Endothelial cell of umbilical vein (primary cell): ENCODE results near the gene MYEOV. TPM values are rescaled to one million over a fixed set of nuclear protein-coding genes. Genes with fewer than 3 reads are reported as not detected.

Experiments used
- BruUV-seq: library from RNA; stranded (reverse); fragments of 400-500 nt; replicated peaks from 2 replicates; lab custom pipeline; 2021; lab: Mats Ljungman, UMichigan
- CTCF ChIA-PET: fragments of 300-600, 350-600 bp; sonication (Branson Sonifier 250); formaldehyde crosslinking; loops from one replicate; lab custom pipeline; 2021; ENCODE audit warnings: antibody characterized with exemption, inconsistent platforms; lab: Charles Lee
- POLR2A ChIA-PET: fragments of 300-600, 350-600 bp; sonication (Branson Sonifier 250); formaldehyde crosslinking; loops from one replicate; lab custom pipeline; 2021; ENCODE audit warnings: antibody characterized with exemption, inconsistent platforms; lab: Charles Lee
- DNase-seq: peaks from one replicate; pipeline ENCODE4 v3.0.0-alpha.2; 2011; ENCODE audit warnings: low read depth, low spot score
- FAIRE-seq: peaks from 2 replicates; lab custom pipeline; 2011; peaks lifted over from hg19 to GRCh38; lab: Jason Lieb, UNC
- H2AFZ ChIP-seq: 2 replicates; pipeline ENCODE4 v1.6.0; 2012; ENCODE audit warnings: low read depth, low read length, control low read depth, inconsistent platforms
- H3K27ac ChIP-seq: 2 replicates; pipeline ENCODE4 v1.5.1; 2011; ENCODE audit warnings: low read depth, mild to moderate bottlenecking, control low read depth, low read length, moderate library complexity; ENCODE audit not compliant: insufficient read depth
- H3K27me3 ChIP-seq, 2 experiments: 2 replicates each; pipeline versions ENCODE4 v1.6.0 to v1.6.1; 2011; ENCODE audit warnings: low read length in 2 of 2, mixed read lengths in 1 of 2; ENCODE audit not compliant: control insufficient read depth in 2 of 2, insufficient read depth in 2 of 2
- H3K36me3 ChIP-seq, 2 experiments: 2 replicates in 1 of 2; 3 replicates in 1 of 2; pipeline ENCODE4 v1.5.1; 2011; ENCODE audit warnings: low read length in 2 of 2, mild to moderate bottlenecking in 1 of 2, moderate library complexity in 1 of 2; ENCODE audit not compliant: control insufficient read depth in 2 of 2, insufficient read depth in 2 of 2; ENCODE audit errors: extremely low read depth in 1 of 2
- H3K4me1 ChIP-seq: 3 replicates; pipeline ENCODE4 v1.5.1; 2011; ENCODE audit warnings: mild to moderate bottlenecking, low read length; ENCODE audit not compliant: control insufficient read depth, insufficient read depth; ENCODE audit errors: extremely low read depth
- H3K4me2 ChIP-seq: 2 replicates; pipeline ENCODE4 v1.6.1; 2011; ENCODE audit warnings: low read length, control low read depth, mixed read lengths; ENCODE audit not compliant: insufficient read depth
- H3K4me3 ChIP-seq, 3 experiments: fragments of 200-600 bp in 1 of 3; sonication (generic), shearing (Covaris generic) in 1 of 3; replicated peaks in 1 of 3; 2 replicates each; pipeline ENCODE4 v1.5.1; 2011 to 2016; ENCODE audit warnings: control low read depth in 3 of 3, low read length in 3 of 3, mild to moderate bottlenecking in 2 of 3, inconsistent platforms in 1 of 3, low read depth in 1 of 3, moderate library complexity in 1 of 3; ENCODE audit not compliant: insufficient read depth in 1 of 3
- H3K79me2 ChIP-seq: 2 replicates; pipeline ENCODE4 v1.6.0; 2012; ENCODE audit warnings: low read length, inconsistent platforms; ENCODE audit not compliant: control insufficient read depth, insufficient read depth
- H3K9ac ChIP-seq: replicated peaks from 2 replicates; pipeline ENCODE3; 2011; ENCODE audit warnings: low read length, control low read depth; ENCODE audit not compliant: insufficient read depth; ENCODE audit errors: extremely low read depth
- H3K9me1 ChIP-seq: replicated peaks from 3 replicates; pipeline ENCODE4 v1.6.0; 2011; ENCODE audit warnings: mild to moderate bottlenecking, low read length; ENCODE audit not compliant: control insufficient read depth, insufficient read depth; ENCODE audit errors: extremely low read depth
- H3K9me3 ChIP-seq: replicated peaks from 2 replicates; pipeline ENCODE4 v1.5.1; 2012; ENCODE audit warnings: low read length, inconsistent platforms; ENCODE audit not compliant: control insufficient read depth, insufficient read depth
- H4K20me1 ChIP-seq: replicated peaks from 2 replicates; pipeline ENCODE3; 2011; ENCODE audit warnings: mild to moderate bottlenecking, low read length; ENCODE audit not compliant: control insufficient read depth, insufficient read depth; ENCODE audit errors: extremely low read depth
- EZH2 ChIP-seq: IDR thresholded peaks from 2 replicates; pipeline ENCODE4 v1.6.1; 2012; ENCODE audit warnings: borderline replicate concordance, low read depth, mild to moderate bottlenecking, moderate library complexity, low read length, inconsistent platforms; ENCODE audit not compliant: severe bottlenecking
- FOS ChIP-seq: IDR thresholded peaks from 2 replicates; pipeline ENCODE4 v1.6.1; 2011; ENCODE audit warnings: mild to moderate bottlenecking, low read length, moderate library complexity, borderline replicate concordance; ENCODE audit not compliant: insufficient read depth
- GATA2 ChIP-seq: IDR thresholded peaks from 2 replicates; pipeline ENCODE4 v1.7.0; 2011; ENCODE audit warnings: low read depth, mild to moderate bottlenecking, moderate library complexity, mixed read lengths, low read length; ENCODE audit not compliant: insufficient read length, insufficient read depth
- JUN ChIP-seq: IDR thresholded peaks from 2 replicates; pipeline ENCODE4 v1.6.1; 2011; ENCODE audit warnings: borderline replicate concordance, low read depth; ENCODE audit not compliant: insufficient read length, insufficient read depth
- MYC ChIP-seq: IDR thresholded peaks from one replicate; pipeline ENCODE4 v1.6.1; 2011; ENCODE audit warnings: mild to moderate bottlenecking, low read depth, low read length
- POLR2A ChIP-seq: IDR thresholded peaks from 2 replicates; pipeline ENCODE4 v1.6.1; 2012; ENCODE audit warnings: low read depth, mild to moderate bottlenecking, control low read depth, low read length
- POLR2AphosphoS5 ChIP-seq: IDR thresholded peaks from 2 replicates; pipeline ENCODE4 v1.6.1; 2012; ENCODE audit warnings: low read depth, mild to moderate bottlenecking, control low read depth, low read length, moderate library complexity; ENCODE audit not compliant: insufficient read depth
- dilution Hi-C: fragments of 300-500 bp; cut with MboI; formaldehyde crosslinking; loops from one replicate; pipeline ENCODE4 v1.15.0; 2019; ENCODE audit warnings: low sequenced_read_pairs; ENCODE audit not compliant: extremely low pct_ligation_motif_present
- intact Hi-C: fragments of 100-400 bp; cut with micrococcal nuclease; formaldehyde crosslinking; loops from one replicate; pipeline ENCODE4 v1.10.0; 2022
- polyA plus RNA-seq, 4 experiments: library from polyadenylated mRNA; depleted of rRNA in 3 of 4; stranded (reverse) in 3 of 4; unstranded in 1 of 4; fragments of >200 nt; gene quantifications; 2 replicates each; pipeline versions ENCODE4 v1.2.1 to v1.2.3, GENCODE V29; 2011 to 2012; ENCODE audit warnings: missing spikeins in 1 of 4
- total RNA-seq: library from RNA; stranded (reverse); gene quantifications from 2 replicates; pipeline ENCODE4 v1.2.3, GENCODE V29; 2021
- TF ChIP-seq, protein P1 (sequence below), 2 donors: IDR thresholded peaks; 1 replicate in 1 of 2; 2 replicates in 1 of 2; pipeline ENCODE4 v1.5.1; 2011; ENCODE audit warnings: low read length in 2 of 2, mild to moderate bottlenecking in 2 of 2, moderate library complexity in 2 of 2, control low read depth in 1 of 2, inconsistent platforms in 1 of 2, low read depth in 1 of 2; ENCODE audit not compliant: insufficient read depth in 1 of 2; ENCODE audit errors: extremely low read depth in 1 of 2
- TF ChIP-seq, protein P2 (sequence below): IDR thresholded peaks from 2 replicates; pipeline ENCODE4 v1.6.1; 2011; ENCODE audit not compliant: insufficient read depth, insufficient read length

The MYEOV gene
- total and polyA plus RNA-seq, 2 donors (not counting 3 experiments of a cell fraction or from before 2014, with no cell fraction given): 3.8 to 14.4 TPM

DNA sequence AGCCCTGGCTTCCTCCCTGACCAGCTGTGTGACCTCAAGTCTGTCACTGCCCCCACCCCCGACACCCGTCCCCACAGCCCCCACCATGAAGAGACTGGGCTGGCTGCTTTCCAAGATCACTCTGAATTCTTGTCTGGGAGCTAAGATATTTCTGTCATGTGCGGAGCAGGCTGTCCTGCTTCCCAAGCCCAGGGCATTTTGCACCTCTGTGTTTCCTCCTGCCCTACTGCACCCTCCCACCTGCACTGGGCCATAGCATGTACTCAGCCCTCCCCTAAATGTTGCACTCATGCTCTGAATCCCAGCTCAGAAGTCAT lies 30.3 kb upstream of the MYEOV start:
- Histone ChIP-seq H3K27ac (no peak overlapping the region), H3K9ac (no peak overlapping the region), H3K9me1 (no peaks in the 10 kb centered on the region), H2AFZ (no peak overlapping the region), H3K9me3 (no peaks in the 10 kb centered on the region), H3K27me3 (peaks cover 0 to under 1% of the 10 kb centered on the region in 2 experiments), H3K36me3 (no peaks in the 10 kb centered on the region), H4K20me1 (no peaks in the 10 kb centered on the region), H3K4me3 (no peak overlapping the region), H3K4me1 (peaks cover 14% of the 10 kb centered on the region), H3K79me2 (no peaks in the 10 kb centered on the region), H3K4me2 (no peak overlapping the region)
- intact Hi-C loops (loop anchor here (10.0 kb wide), 1 partner anchor 139 kb away; no protein-coding TSS in a partner anchor), dilution Hi-C loops (no loop called here)
- no TSS peak for BruUV-seq
- CTCF ChIA-PET: no interaction called here
- FAIRE-seq (no peak), DNase-seq (no peak)
- POLR2A ChIA-PET: no interaction called here
- no peak for TF ChIP-seq EZH2
- TF ChIP-seq, protein P1, sequence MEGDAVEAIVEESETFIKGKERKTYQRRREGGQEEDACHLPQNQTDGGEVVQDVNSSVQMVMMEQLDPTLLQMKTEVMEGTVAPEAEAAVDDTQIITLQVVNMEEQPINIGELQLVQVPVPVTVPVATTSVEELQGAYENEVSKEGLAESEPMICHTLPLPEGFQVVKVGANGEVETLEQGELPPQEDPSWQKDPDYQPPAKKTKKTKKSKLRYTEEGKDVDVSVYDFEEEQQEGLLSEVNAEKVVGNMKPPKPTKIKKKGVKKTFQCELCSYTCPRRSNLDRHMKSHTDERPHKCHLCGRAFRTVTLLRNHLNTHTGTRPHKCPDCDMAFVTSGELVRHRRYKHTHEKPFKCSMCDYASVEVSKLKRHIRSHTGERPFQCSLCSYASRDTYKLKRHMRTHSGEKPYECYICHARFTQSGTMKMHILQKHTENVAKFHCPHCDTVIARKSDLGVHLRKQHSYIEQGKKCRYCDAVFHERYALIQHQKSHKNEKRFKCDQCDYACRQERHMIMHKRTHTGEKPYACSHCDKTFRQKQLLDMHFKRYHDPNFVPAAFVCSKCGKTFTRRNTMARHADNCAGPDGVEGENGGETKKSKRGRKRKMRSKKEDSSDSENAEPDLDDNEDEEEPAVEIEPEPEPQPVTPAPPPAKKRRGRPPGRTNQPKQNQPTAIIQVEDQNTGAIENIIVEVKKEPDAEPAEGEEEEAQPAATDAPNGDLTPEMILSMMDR (IDR thresholded peaks at IDR 0.05; ENCODE audit: extremely low read depth in 1 of 2, insufficient read depth in 1 of 2, low read depth in 1 of 2, low read length in 2 of 2): no peak
- TF ChIP-seq MYC: no peak
- TF ChIP-seq FOS: no peak
- no peak for TF ChIP-seq POLR2A
- no peak for TF ChIP-seq GATA2
- TF ChIP-seq JUN: no peak
- TF ChIP-seq, protein P2, sequence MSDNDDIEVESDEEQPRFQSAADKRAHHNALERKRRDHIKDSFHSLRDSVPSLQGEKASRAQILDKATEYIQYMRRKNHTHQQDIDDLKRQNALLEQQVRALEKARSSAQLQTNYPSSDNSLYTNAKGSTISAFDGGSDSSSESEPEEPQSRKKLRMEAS: no peak
- no peak for TF ChIP-seq POLR2AphosphoS5
